IMR-90 (cell line): ENCODE data around the gene DYSF. TPM values are rescaled to one million over a fixed set of nuclear protein-coding genes. Genes with fewer than 3 reads are reported as not detected.

Experiments used
- ATAC-seq: fragments of 200-7000 bp; cut with Tn5 transposase; 2 replicates; pipeline ENCODE4 v1.9.1; 2020; ENCODE audit warnings: low read depth, mild to moderate bottlenecking, moderate library complexity
- BruUV-seq: library from RNA; stranded (reverse); fragments of 400-500 nt; replicated peaks from 2 replicates; lab custom pipeline; 2021; lab: Mats Ljungman, UMichigan
- CTCF ChIA-PET: fragments of 300-600 bp; formaldehyde crosslinking; extraction: SDS; loops from one replicate; lab custom pipeline; 2021; ENCODE audit warnings: antibody characterized with exemption; lab: Yijun Ruan, JAX
- POLR2A ChIA-PET: fragments of 300-600 bp; sonication (Branson Sonifier 250); formaldehyde crosslinking; loops from one replicate; lab custom pipeline; 2022; ENCODE audit warnings: antibody characterized with exemption; ENCODE audit not compliant: unreplicated experiment; lab: Charles Lee
- DNase-seq: peaks from one replicate; pipeline ENCODE4 v3.0.0; 2013
- H2AFZ ChIP-seq: replicated peaks from 2 replicates; pipeline ENCODE3; 2013; ENCODE audit warnings: low read length, mild to moderate bottlenecking; ENCODE audit not compliant: poor library complexity
- H2AK5ac ChIP-seq: 2 replicates; pipeline ENCODE4 v1.6.1; 2013; ENCODE audit warnings: low read depth, low read length, inconsistent platforms
- H2AK9ac ChIP-seq: replicated peaks from 2 replicates; pipeline ENCODE3; 2013; ENCODE audit warnings: mild to moderate bottlenecking, low read depth, low read length, moderate library complexity; ENCODE audit not compliant: poor library complexity
- H2BK120ac ChIP-seq: 2 replicates; pipeline ENCODE4 v1.6.1; 2013; ENCODE audit warnings: low read depth, low read length, inconsistent platforms
- H2BK15ac ChIP-seq: 3 replicates; pipeline ENCODE4 v1.6.1; 2013; ENCODE audit warnings: low read depth, low read length, inconsistent platforms
- H2BK20ac ChIP-seq: 2 replicates; pipeline ENCODE4 v1.6.1; 2013; ENCODE audit warnings: low read depth, mild to moderate bottlenecking, inconsistent platforms, low read length, moderate library complexity
- H2BK5ac ChIP-seq: 2 replicates; pipeline ENCODE4 v1.6.1; 2013; ENCODE audit warnings: mild to moderate bottlenecking, low read depth, low read length, inconsistent platforms; ENCODE audit not compliant: poor library complexity, severe bottlenecking
- H3K14ac ChIP-seq: replicated peaks from 2 replicates; pipeline ENCODE4 v1.6.1; 2013; ENCODE audit warnings: low read depth, low read length, inconsistent platforms
- H3K18ac ChIP-seq: 2 replicates; pipeline ENCODE4 v1.6.1; 2013; ENCODE audit warnings: low read depth, low read length, control low read depth
- H3K23ac ChIP-seq: 2 replicates; pipeline ENCODE4 v1.6.1; 2013; ENCODE audit warnings: low read depth, low read length, inconsistent platforms
- H3K27ac ChIP-seq: 2 replicates; pipeline ENCODE4 v1.5.1; 2013; ENCODE audit warnings: mild to moderate bottlenecking, control low read depth, low read length; ENCODE audit not compliant: insufficient read depth
- H3K27me3 ChIP-seq: 2 replicates; pipeline ENCODE4 v1.6.1; 2013; ENCODE audit warnings: low read length; ENCODE audit not compliant: control insufficient read depth, insufficient read depth
- H3K36me3 ChIP-seq: 2 replicates; pipeline ENCODE4 v1.6.1; 2013; ENCODE audit warnings: low read length, mixed read lengths; ENCODE audit not compliant: control insufficient read depth, insufficient read depth
- H3K4ac ChIP-seq: 2 replicates; pipeline ENCODE4 v1.6.1; 2013; ENCODE audit warnings: low read depth, low read length, inconsistent platforms
- H3K4me1 ChIP-seq: 2 replicates; pipeline ENCODE4 v1.6.1; 2013; ENCODE audit warnings: low read length, mixed read lengths; ENCODE audit not compliant: control insufficient read depth, insufficient read depth
- H3K4me2 ChIP-seq: 2 replicates; pipeline ENCODE4 v1.6.1; 2013; ENCODE audit warnings: low read depth, mild to moderate bottlenecking, control low read depth, low read length, moderate library complexity
- H3K4me3 ChIP-seq: 2 replicates; pipeline ENCODE4 v1.5.1; 2013; ENCODE audit warnings: low read depth, mild to moderate bottlenecking, control low read depth, low read length, moderate library complexity; ENCODE audit not compliant: insufficient read depth
- H3K56ac ChIP-seq: 2 replicates; pipeline ENCODE4 v1.6.1; 2013; ENCODE audit warnings: low read length, inconsistent platforms; ENCODE audit not compliant: insufficient read depth; ENCODE audit errors: extremely low read depth
- H3K79me1 ChIP-seq, 2 experiments: 2 replicates each; pipeline ENCODE4 v1.6.1; 2013; ENCODE audit warnings: low read length in 2 of 2, inconsistent platforms in 1 of 2, low read depth in 1 of 2
- H3K9ac ChIP-seq: 2 replicates; pipeline ENCODE4 v1.6.1; 2013; ENCODE audit warnings: low read depth, low read length, control low read depth
- H3K9me1 ChIP-seq: 2 replicates; pipeline ENCODE4 v1.6.1; 2013; ENCODE audit warnings: low read length, inconsistent platforms; ENCODE audit not compliant: insufficient read depth
- H3K9me3 ChIP-seq: 2 replicates; pipeline ENCODE4 v1.6.1; 2013; ENCODE audit warnings: low read length; ENCODE audit not compliant: control insufficient read depth, insufficient read depth
- H4K20me1 ChIP-seq: 2 replicates; pipeline ENCODE4 v1.6.1; 2013; ENCODE audit warnings: low read length, inconsistent platforms; ENCODE audit not compliant: insufficient read depth
- H4K5ac ChIP-seq: 2 replicates; pipeline ENCODE4 v1.6.1; 2013; ENCODE audit warnings: mild to moderate bottlenecking, low read depth, low read length, control low read depth
- H4K8ac ChIP-seq, 2 experiments: 2 replicates each; pipeline ENCODE4 v1.6.1; 2013; ENCODE audit warnings: low read depth in 2 of 2, low read length in 2 of 2, control low read depth in 1 of 2, inconsistent platforms in 1 of 2
- H4K91ac ChIP-seq: 2 replicates; pipeline ENCODE4 v1.6.1; 2013; ENCODE audit warnings: low read depth, low read length, inconsistent platforms; ENCODE audit not compliant: insufficient read depth
- CEBPB ChIP-seq: IDR thresholded peaks from 2 replicates; pipeline ENCODE4 v1.6.1; 2012; ENCODE audit warnings: low read depth, low read length, improper control_type of control experiment
- ELK1 ChIP-seq: fragments of 150-350 bp; IDR thresholded peaks from 2 replicates; pipeline ENCODE4 v1.6.1; 2016; ENCODE audit warnings: low read depth, mild to moderate bottlenecking, low read length, moderate library complexity, borderline replicate concordance
- FOS ChIP-seq: fragments of 150-350 bp; IDR thresholded peaks from 2 replicates; pipeline ENCODE4 v1.6.1; 2016; ENCODE audit warnings: low read depth, low read length
- MAZ ChIP-seq: IDR thresholded peaks from 2 replicates; pipeline ENCODE4 v1.6.1; 2012; ENCODE audit warnings: low read depth, mild to moderate bottlenecking, low read length, improper control_type of control experiment, moderate library complexity, borderline replicate concordance
- POLR2A ChIP-seq: IDR thresholded peaks from 2 replicates; pipeline ENCODE4 v1.6.1; 2012; ENCODE audit warnings: mild to moderate bottlenecking, low read depth, low read length
- USF2 ChIP-seq: fragments of 150-350 bp; IDR thresholded peaks from 2 replicates; pipeline ENCODE4 v1.6.1; 2017; ENCODE audit warnings: mild to moderate bottlenecking, antibody characterized with exemption, low read length, low read depth
- WGBS, 2 experiments: methylation state at CpG; one replicate each; pipeline versions ENCODE4 v1.1.5 to v1.1.7; 2013; ENCODE audit warnings: missing lambda C conversion rate in 2 of 2; ENCODE audit not compliant: insufficient read length in 1 of 2; ENCODE audit errors: extremely low coverage in 2 of 2; 5-methylcytosine and 5-hydroxymethylcytosine counted together
- dilution Hi-C: fragments of 300-500 bp; cut with HindIII; formaldehyde crosslinking; loops from one replicate; pipeline ENCODE4 v1.14.3; 2018; ENCODE audit warnings: low sequenced_read_pairs; ENCODE audit not compliant: unreplicated experiment
- in situ Hi-C: fragments of 300-500 bp; cut with MboI; formaldehyde crosslinking; loops from 3 replicates; pipeline ENCODE4 v1.14.3; 2019; ENCODE audit warnings: low sequenced_read_pairs, inconsistent platforms, mixed read lengths
- intact Hi-C: fragments of 100-400 bp; cut with micrococcal nuclease; formaldehyde crosslinking; loops from 2 replicates; pipeline ENCODE4 v1.10.0; 2022
- polyA plus RNA-seq, 3 experiments: library from polyadenylated mRNA; depleted of rRNA; stranded (reverse); fragments of >200 nt; gene quantifications; 2 replicates each; pipeline ENCODE4 v1.2.3, GENCODE V29; 2012; ENCODE audit warnings: low replicate concordance in 1 of 3
- total RNA-seq: library from RNA; depleted of rRNA; stranded (reverse); fragments of >200 nt; gene quantifications from 2 replicates; pipeline ENCODE4 v1.2.3, GENCODE V29; 2012

DYSF gene
- total and polyA plus RNA-seq, 2 of the 4 experiments (the other 2 are of a cell fraction), result 0.09 to 0.18 TPM

- Histone ChIP-seq H4K8ac (no peak overlapping the region), H3K9ac (no peak overlapping the region), H2AFZ (no peak overlapping the region), H2BK5ac (no peak overlapping the region), H2AK5ac (no peak overlapping the region), H2BK120ac (no peak overlapping the region), H4K5ac (no peak overlapping the region), H4K91ac (no peak overlapping the region), H3K18ac (no peak overlapping the region), H2BK20ac (no peak overlapping the region), H3K9me1 (no peaks in the 10 kb centered on the region), H3K4me2 (no peak overlapping the region), H3K4me1 (no peaks in the 10 kb centered on the region), H3K27me3 (peaks cover 17% of the 10 kb centered on the region), H3K4me3 (no peak overlapping the region), H3K36me3 (no peaks in the 10 kb centered on the region), H3K27ac (no peak overlapping the region), H4K20me1 (no peaks in the 10 kb centered on the region), H3K23ac (no peak overlapping the region), H3K56ac (no peak overlapping the region), H3K4ac (no peak overlapping the region), H3K14ac (no peak overlapping the region), H3K9me3 (no peaks in the 10 kb centered on the region), H3K79me1 (no peaks in the 10 kb centered on the region), H2BK15ac (no peak overlapping the region), H2AK9ac (no peak overlapping the region)
- CTCF ChIA-PET, result no interaction called here
- no TSS peak for BruUV-seq
- in situ Hi-C loops, result no loop called here
- TF ChIP-seq USF2, result no peak
- TF ChIP-seq CEBPB, result no peak
- no peak for TF ChIP-seq ELK1
- TF ChIP-seq MAZ, result no peak
- TF ChIP-seq POLR2A, result no peak
- no peak for TF ChIP-seq FOS
- DNase-seq (peak; percentile 6), ATAC-seq (no peak)
- dilution Hi-C loops, result no loop called here
- intact Hi-C loops, result no loop called here
- 63% methylated on average over 2 of the region's 4 CpGs; no CpG with 5 or more reads in 1 of the 2 experiments for WGBS, 2 experiments
- POLR2A ChIA-PET, result no interaction called here
Measured at GRCh38 chr2:71646028-71646427, 192.7 kb downstream of the DYSF start.
